Astrocyte (in vitro differentiated cells and primary cell): ENCODE data around the gene SHC4. TPM values are rescaled to one million over a fixed set of nuclear protein-coding genes. Genes with fewer than 3 reads are reported as not detected.

Experiments used
- DNase-seq: peaks from one replicate; pipeline ENCODE4 v3.0.0-alpha.2; 2010; ENCODE audit warnings: low read depth
- FAIRE-seq: peaks from 2 replicates; lab custom pipeline; 2011; peaks lifted over from hg19 to GRCh38; lab: Jason Lieb, UNC
- H2AFZ ChIP-seq: 2 replicates; pipeline ENCODE4 v1.6.0; 2012; ENCODE audit warnings: low read depth, low read length, inconsistent platforms
- H3K27ac ChIP-seq: 2 replicates; pipeline ENCODE4 v1.5.1; 2011; ENCODE audit warnings: low read depth, low read length, inconsistent platforms
- H3K27me3 ChIP-seq: 2 replicates; pipeline ENCODE4 v1.6.0; 2011; ENCODE audit warnings: low read length, inconsistent platforms; ENCODE audit not compliant: insufficient read depth
- H3K36me3 ChIP-seq: 2 replicates; pipeline ENCODE4 v1.5.1; 2011; ENCODE audit warnings: low read length, inconsistent platforms; ENCODE audit not compliant: insufficient read depth
- H3K4me1 ChIP-seq: 2 replicates; pipeline ENCODE4 v1.5.1; 2011; ENCODE audit warnings: low read length, inconsistent platforms; ENCODE audit not compliant: insufficient read depth
- H3K4me2 ChIP-seq: 2 replicates; pipeline ENCODE4 v1.6.0; 2012; ENCODE audit warnings: low read length, inconsistent platforms
- H3K4me3 ChIP-seq: 2 replicates; pipeline ENCODE4 v1.5.1; 2011; ENCODE audit warnings: low read depth, mild to moderate bottlenecking, low read length, inconsistent platforms; ENCODE audit not compliant: insufficient read depth
- H3K79me2 ChIP-seq: 2 replicates; pipeline ENCODE4 v1.6.0; 2012; ENCODE audit warnings: mild to moderate bottlenecking, low read length, inconsistent platforms; ENCODE audit not compliant: insufficient read depth
- H3K9ac ChIP-seq: 2 replicates; pipeline ENCODE4 v1.6.0; 2012; ENCODE audit warnings: mild to moderate bottlenecking, low read length, inconsistent platforms
- H3K9me3 ChIP-seq: 2 replicates; pipeline ENCODE4 v1.5.1; 2012; ENCODE audit warnings: low read depth, mild to moderate bottlenecking, low read length, inconsistent platforms; ENCODE audit not compliant: insufficient read depth
- H4K20me1 ChIP-seq: 2 replicates; pipeline ENCODE4 v1.6.0; 2012; ENCODE audit warnings: low read length, inconsistent platforms; ENCODE audit not compliant: insufficient read depth
- H3K27ac Mint-ChIP-seq: one replicate; pipeline ENCODE4 v1.8.0; 2021; ENCODE audit warnings: mild to moderate bottlenecking, mixed read lengths; ENCODE audit not compliant: unreplicated experiment
- H3K27me3 Mint-ChIP-seq: one replicate; pipeline ENCODE4 v1.8.0; 2021; ENCODE audit warnings: low read depth, mixed read lengths; ENCODE audit not compliant: unreplicated experiment
- H3K36me3 Mint-ChIP-seq: one replicate; pipeline ENCODE4 v1.8.0; 2021; ENCODE audit warnings: low read depth, mixed read lengths; ENCODE audit not compliant: unreplicated experiment
- H3K4me1 Mint-ChIP-seq: one replicate; pipeline ENCODE4 v1.8.0; 2021; ENCODE audit warnings: low read depth, mixed read lengths; ENCODE audit not compliant: unreplicated experiment
- H3K4me3 Mint-ChIP-seq: one replicate; pipeline ENCODE4 v1.8.0; 2021; ENCODE audit warnings: mild to moderate bottlenecking, moderate library complexity, mixed read lengths; ENCODE audit not compliant: unreplicated experiment
- H3K9me3 Mint-ChIP-seq: one replicate; pipeline ENCODE4 v1.8.0; 2021; ENCODE audit warnings: mild to moderate bottlenecking, mixed read lengths; ENCODE audit not compliant: unreplicated experiment
- CTCF ChIP-seq: IDR thresholded peaks from 2 replicates; pipeline ENCODE4 v1.5.1; 2011; ENCODE audit warnings: low read depth, mild to moderate bottlenecking, inconsistent platforms, low read length, moderate library complexity; ENCODE audit not compliant: insufficient read depth
- EZH2 ChIP-seq: IDR thresholded peaks from 2 replicates; pipeline ENCODE4 v1.6.1; 2012; ENCODE audit warnings: mild to moderate bottlenecking, low read length, inconsistent platforms; ENCODE audit not compliant: insufficient read depth
- total RNA-seq: library from RNA; stranded (reverse); gene quantifications from 2 replicates; pipeline ENCODE4 v1.2.1, GENCODE V29; 2021

Gene SHC4
- total RNA-seq, 1 donor from 2014 or later = 2.7 TPM

GRCh38 chr15:48965972-48966371 lies 2.3 kb upstream of the SHC4 start:
- no peak overlapping the region for H3K4me3 ChIP-seq
- FAIRE-seq (no peak), DNase-seq (no peak)
- H3K79me2 ChIP-seq = peaks cover 3% of the 10 kb centered on the region
- H3K27me3 ChIP-seq = no peaks in the 10 kb centered on the region
- H3K27ac Mint-ChIP-seq = no peak overlapping the region
- peaks cover 27% of the 10 kb centered on the region for H3K4me1 ChIP-seq
- no peaks in the 10 kb centered on the region for H4K20me1 ChIP-seq
- H3K36me3 ChIP-seq = no peaks in the 10 kb centered on the region
- no peak overlapping the region for H3K4me3 Mint-ChIP-seq
- no peak overlapping the region for H3K27ac ChIP-seq
- H3K4me1 Mint-ChIP-seq = peaks cover 21% of the 10 kb centered on the region
- peaks cover 12% of the 10 kb centered on the region for H3K27me3 Mint-ChIP-seq
- no peak overlapping the region for H2AFZ ChIP-seq
- no peak overlapping the region for H3K4me2 ChIP-seq
- H3K9me3 ChIP-seq = no peaks in the 10 kb centered on the region
- TF ChIP-seq EZH2 (no peak), CTCF (peak; percentile 15)
- H3K36me3 Mint-ChIP-seq = no peaks in the 10 kb centered on the region
- H3K9me3 Mint-ChIP-seq = peaks cover 4% of the 10 kb centered on the region
- no peak overlapping the region for H3K9ac ChIP-seq

DNA sequence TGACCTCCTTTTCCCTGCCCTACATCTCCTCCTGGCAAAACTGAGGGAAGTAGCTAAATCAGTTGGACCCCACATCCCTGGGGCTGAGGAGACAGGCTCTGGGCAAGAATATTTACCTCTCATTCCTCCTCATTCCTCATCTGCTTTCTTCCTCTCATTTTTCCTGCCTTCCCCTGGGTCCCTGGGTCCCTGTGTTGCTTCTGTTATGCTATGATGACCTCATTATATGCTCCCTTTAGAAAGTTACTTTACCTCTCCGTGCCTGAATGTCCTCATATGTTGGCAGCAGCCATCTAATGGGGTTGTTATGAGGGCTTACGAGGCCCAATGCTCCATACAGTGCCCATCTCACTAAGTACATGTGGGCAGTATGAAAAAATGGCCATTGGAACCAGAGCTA lies 1.2 kb upstream of the SHC4 start:
- DNase-seq = no peak
- no peaks in the 10 kb centered on the region for H3K9me3 Mint-ChIP-seq
- H3K9ac ChIP-seq = no peak overlapping the region
- H3K36me3 Mint-ChIP-seq = no peaks in the 10 kb centered on the region
- no peak overlapping the region for H2AFZ ChIP-seq
- no peaks in the 10 kb centered on the region for H4K20me1 ChIP-seq
- H3K4me3 Mint-ChIP-seq = no peak overlapping the region
- H3K27me3 Mint-ChIP-seq = peaks cover 12% of the 10 kb centered on the region
- no peaks in the 10 kb centered on the region for H3K9me3 ChIP-seq
- no peak overlapping the region for H3K27ac ChIP-seq
- no peak for TF ChIP-seq EZH2
- no peak for TF ChIP-seq CTCF
- H3K36me3 ChIP-seq = no peaks in the 10 kb centered on the region
- FAIRE-seq = no peak
- H3K27me3 ChIP-seq = no peaks in the 10 kb centered on the region
- peaks cover 27% of the 10 kb centered on the region for H3K4me1 ChIP-seq
- peak overlapping the region; percentile 3 for H3K27ac Mint-ChIP-seq
- peaks cover 3% of the 10 kb centered on the region for H3K79me2 ChIP-seq
- no peak overlapping the region for H3K4me2 ChIP-seq
- peaks cover 21% of the 10 kb centered on the region for H3K4me1 Mint-ChIP-seq
- H3K4me3 ChIP-seq = no peak overlapping the region

DNA sequence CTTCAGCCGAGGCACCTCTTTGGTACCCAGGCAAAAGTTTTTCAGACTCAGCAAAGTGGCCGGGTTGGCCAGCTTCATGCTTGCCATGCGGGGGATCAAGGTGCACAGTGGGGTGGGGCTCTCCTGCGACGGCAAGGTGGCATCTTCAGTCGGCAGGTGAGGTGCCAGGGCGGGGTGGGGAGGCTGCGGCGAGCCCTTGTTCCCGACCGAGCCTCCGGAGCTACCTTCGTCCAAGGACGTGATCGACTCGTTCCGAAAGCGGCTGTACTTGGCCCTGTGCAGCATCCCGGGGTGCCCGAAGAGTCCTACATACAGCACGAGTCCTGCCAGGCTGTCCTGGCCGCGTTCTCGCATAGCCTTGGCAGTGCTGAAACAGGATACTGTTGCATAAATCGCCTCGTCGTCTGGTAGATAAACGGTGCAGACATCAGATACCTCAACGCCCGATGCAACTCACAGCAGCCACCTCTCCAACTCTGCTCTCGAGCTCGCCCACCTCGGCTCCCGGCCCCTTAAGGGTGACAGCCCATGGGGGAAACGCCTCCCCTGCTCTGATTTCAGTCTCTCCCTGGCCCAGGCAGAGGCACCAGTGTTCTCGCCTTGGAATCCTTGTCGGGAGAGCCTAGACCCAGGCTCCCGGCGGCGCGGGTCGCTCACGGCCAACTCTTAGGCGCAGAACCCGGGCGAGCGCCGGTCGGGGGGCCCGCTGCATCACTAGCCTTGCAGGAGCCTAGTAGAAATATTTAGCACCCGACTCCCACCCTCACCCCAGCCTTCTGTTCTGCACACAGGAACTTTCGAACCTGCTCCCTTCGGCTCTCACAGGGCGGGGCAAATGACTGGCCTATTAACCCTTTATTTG lies 826 bp downstream of the SHC4 start:
- Mint-ChIP-seq H3K27ac (no peak overlapping the region), H3K9me3 (no peaks in the 10 kb centered on the region), H3K4me1 (peaks cover 21% of the 10 kb centered on the region), H3K36me3 (no peaks in the 10 kb centered on the region), H3K27me3 (peaks cover 12% of the 10 kb centered on the region), H3K4me3 (peak overlapping the region; percentile 89)
- Histone ChIP-seq H3K27ac (peak overlapping the region; percentile 35), H2AFZ (peak overlapping the region; percentile 80), H3K79me2 (peaks cover 3% of the 10 kb centered on the region), H3K9ac (peak overlapping the region; percentile 71), H3K9me3 (no peaks in the 10 kb centered on the region), H3K27me3 (no peaks in the 10 kb centered on the region), H3K4me1 (peaks cover 27% of the 10 kb centered on the region), H3K4me3 (peak overlapping the region; percentile 74), H3K4me2 (peak overlapping the region; percentile 93), H4K20me1 (no peaks in the 10 kb centered on the region), H3K36me3 (no peaks in the 10 kb centered on the region)
- FAIRE-seq = no peak
- TF ChIP-seq EZH2 (no peak), CTCF (no peak)
- DNase-seq = no peak
